NT2/D1 (cell line): ENCODE measurements around the gene TPPP3.

Source experiments
- DNase-seq: peaks from one replicate; pipeline ENCODE4 v3.0.0-alpha.2; 2011; ENCODE audit warnings: low read depth, low spot score
- H3K27me3 ChIP-seq: 2 replicates; pipeline ENCODE4 v1.6.0; 2011; ENCODE audit warnings: mild to moderate bottlenecking; ENCODE audit not compliant: insufficient read length, insufficient read depth
- H3K36me3 ChIP-seq: 2 replicates; pipeline ENCODE4 v1.6.1; 2011; ENCODE audit warnings: mild to moderate bottlenecking, low read length, mixed read lengths; ENCODE audit not compliant: insufficient read depth, insufficient read length
- H3K4me1 ChIP-seq: 2 replicates; pipeline ENCODE4 v1.5.1; 2011; ENCODE audit not compliant: insufficient read depth, insufficient read length
- H3K4me3 ChIP-seq: 2 replicates; pipeline ENCODE4 v1.5.1; 2011; ENCODE audit warnings: low read depth; ENCODE audit not compliant: insufficient read length
- H3K9ac ChIP-seq: 2 replicates; pipeline ENCODE4 v1.6.0; 2011; ENCODE audit warnings: low read depth; ENCODE audit not compliant: insufficient read length
- H3K9me3 ChIP-seq: 2 replicates; pipeline ENCODE4 v1.5.1; 2011; ENCODE audit warnings: mild to moderate bottlenecking, low read length; ENCODE audit not compliant: insufficient read depth
- SUZ12 ChIP-seq: IDR thresholded peaks from 2 replicates; pipeline ENCODE4 v1.6.1; 2011; ENCODE audit not compliant: insufficient read length, insufficient read depth; ENCODE audit errors: extremely low read depth
- YY1 ChIP-seq: IDR thresholded peaks from 2 replicates; pipeline ENCODE4 v1.6.1; 2011; ENCODE audit not compliant: insufficient read length, insufficient read depth
- ZNF274 ChIP-seq: IDR thresholded peaks from 2 replicates; pipeline ENCODE4 v1.6.1; 2011; ENCODE audit warnings: mild to moderate bottlenecking, low read depth, low read length

TPPP3 gene

GRCh38 chr16:67346341-67346740 is 47.0 kb downstream of the TPPP3 start:
- H3K4me3 ChIP-seq = no peak overlapping the region
- no peak overlapping the region for H3K9ac ChIP-seq
- DNase-seq = no peak
- no peaks in the 10 kb centered on the region for H3K27me3 ChIP-seq
- H3K4me1 ChIP-seq = no peaks in the 10 kb centered on the region
- TF ChIP-seq YY1 = no peak
- TF ChIP-seq ZNF274 = no peak
- TF ChIP-seq SUZ12 = no peak
- H3K36me3 ChIP-seq = no peaks in the 10 kb centered on the region
- no peaks in the 10 kb centered on the region for H3K9me3 ChIP-seq

GRCh38 chr16:67345401-67345800 is 47.9 kb downstream of the TPPP3 start:
- no peak for TF ChIP-seq ZNF274
- TF ChIP-seq SUZ12 = no peak
- TF ChIP-seq YY1 = no peak
- no peak for DNase-seq
- no peak overlapping the region for H3K9ac ChIP-seq
- H3K9me3 ChIP-seq = no peaks in the 10 kb centered on the region
- no peaks in the 10 kb centered on the region for H3K4me1 ChIP-seq
- H3K4me3 ChIP-seq = no peak overlapping the region
- no peaks in the 10 kb centered on the region for H3K27me3 ChIP-seq
- H3K36me3 ChIP-seq = no peaks in the 10 kb centered on the region

- H3K9me3 ChIP-seq = no peaks in the 10 kb centered on the region
- H3K9ac ChIP-seq = no peak overlapping the region
- TF ChIP-seq YY1 = no peak
- no peak for TF ChIP-seq SUZ12
- no peak for TF ChIP-seq ZNF274
- H3K4me3 ChIP-seq = no peak overlapping the region
- no peaks in the 10 kb centered on the region for H3K36me3 ChIP-seq
- H3K27me3 ChIP-seq = no peaks in the 10 kb centered on the region
- H3K4me1 ChIP-seq = no peaks in the 10 kb centered on the region
- DNase-seq = no peak
Observed at GRCh38 chr16:67342616-67343015, 50.7 kb downstream of the TPPP3 start.

- DNase-seq = no peak
- Histone ChIP-seq H3K36me3 (no peaks in the 10 kb centered on the region), H3K9ac (no peak overlapping the region), H3K27me3 (no peaks in the 10 kb centered on the region), H3K9me3 (no peaks in the 10 kb centered on the region), H3K4me1 (no peaks in the 10 kb centered on the region), H3K4me3 (no peak overlapping the region)
- TF ChIP-seq SUZ12 = no peak
- TF ChIP-seq ZNF274 = no peak
- no peak for TF ChIP-seq YY1
Observed at GRCh38 chr16:67341250-67341649, 52.0 kb downstream of the TPPP3 start.
